Transverse colon (tissue), 4 donors: ENCODE measurements around the gene PTPRN2.

Experiments
- CTCF ChIP-seq, 5 experiments: fragments of 200-600 bp in 3 of 5; fragments of 450-650 bp in 2 of 5; sonication (generic) in 3 of 5; IDR thresholded peaks; 1 replicate in 2 of 5; 2 replicates in 3 of 5; pipeline ENCODE4 v1.5.1; 2016 to 2017; ENCODE audit warnings: antibody characterized with exemption in 5 of 5, inconsistent platforms in 3 of 5, mild to moderate bottlenecking in 2 of 5, moderate library complexity in 1 of 5
- EP300 ChIP-seq: sonication (generic); formaldehyde crosslinking; IDR thresholded peaks from one replicate; pipeline ENCODE4 v1.6.1; 2017; ENCODE audit warnings: antibody characterized with exemption, low read depth
- POLR2A ChIP-seq: fragments of 450-650 bp; IDR thresholded peaks from one replicate; pipeline ENCODE4 v1.6.1; 2016; ENCODE audit warnings: antibody characterized with exemption, mild to moderate bottlenecking, moderate library complexity
- POLR2AphosphoS5 ChIP-seq, 3 donors: sonication (generic); formaldehyde crosslinking; IDR thresholded peaks; one replicate each; pipeline ENCODE4 v1.6.1; 2016; ENCODE audit warnings: antibody characterized with exemption in 3 of 3

GRCh38 chr7:158377800-158378623 is 209.6 kb downstream of the PTPRN2 start:
- TF ChIP-seq CTCF (IDR thresholded peaks at IDR 0.05): no peak
- TF ChIP-seq POLR2A: no peak
- TF ChIP-seq EP300: no peak
- peak in 1 of 3 donors; percentile 9 for TF ChIP-seq POLR2AphosphoS5 (IDR thresholded peaks at IDR 0.05)
